ENCODE measurements around the gene MGLL.

MGLL gene

GRCh38 chr3:127788451-127788909 is 33.8 kb downstream of the MGLL start:
- no peak for DNase-seq (ENCODE audit: low read depth)

DNA sequence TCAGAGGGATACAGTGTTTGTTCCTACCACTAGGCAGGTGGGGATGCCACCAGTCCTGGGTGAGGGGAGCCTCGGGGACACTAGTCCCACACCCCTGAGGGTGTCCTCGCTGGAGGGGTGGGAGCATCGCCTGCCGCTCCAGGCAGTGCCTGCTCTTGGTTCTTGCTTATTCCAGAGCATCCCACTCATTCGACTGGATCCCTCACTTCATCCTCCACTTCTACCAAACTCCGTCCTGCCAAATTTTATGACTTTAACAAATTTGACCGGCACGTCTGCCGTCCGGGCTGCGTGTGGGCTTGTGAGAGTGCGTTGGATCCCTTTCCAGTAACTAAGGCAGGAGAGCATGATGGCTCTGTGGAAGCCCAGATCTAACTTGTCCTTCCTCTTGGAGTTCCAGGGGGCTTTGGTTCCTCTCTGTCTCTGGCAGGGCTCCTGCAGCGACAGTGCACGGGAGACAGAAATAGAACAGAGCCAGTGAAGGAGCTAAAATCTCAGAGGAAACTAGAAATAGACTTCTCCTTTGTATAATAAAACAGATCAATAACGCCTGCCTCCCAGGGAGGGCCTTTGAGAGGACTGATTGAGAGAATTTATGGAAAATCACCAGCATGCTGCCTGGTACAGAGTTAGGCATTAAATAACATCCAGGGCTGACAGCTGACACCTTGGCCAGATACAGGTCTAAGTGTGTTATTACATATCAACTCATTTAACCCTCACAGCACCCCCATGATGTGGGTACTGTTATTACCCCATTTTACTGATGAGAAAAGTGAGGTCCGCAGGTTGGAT is 34.5 kb downstream of the MGLL start:
- no peak for DNase-seq (ENCODE audit: low read depth)

- DNase-seq (ENCODE audit: low read depth): no peak
Measured at GRCh38 chr3:127787071-127787490, 35.2 kb downstream of the MGLL start.

GRCh38 chr3:127786353-127787070 is 35.8 kb downstream of the MGLL start:
- DNase-seq (ENCODE audit: low read depth): no peak

DNA sequence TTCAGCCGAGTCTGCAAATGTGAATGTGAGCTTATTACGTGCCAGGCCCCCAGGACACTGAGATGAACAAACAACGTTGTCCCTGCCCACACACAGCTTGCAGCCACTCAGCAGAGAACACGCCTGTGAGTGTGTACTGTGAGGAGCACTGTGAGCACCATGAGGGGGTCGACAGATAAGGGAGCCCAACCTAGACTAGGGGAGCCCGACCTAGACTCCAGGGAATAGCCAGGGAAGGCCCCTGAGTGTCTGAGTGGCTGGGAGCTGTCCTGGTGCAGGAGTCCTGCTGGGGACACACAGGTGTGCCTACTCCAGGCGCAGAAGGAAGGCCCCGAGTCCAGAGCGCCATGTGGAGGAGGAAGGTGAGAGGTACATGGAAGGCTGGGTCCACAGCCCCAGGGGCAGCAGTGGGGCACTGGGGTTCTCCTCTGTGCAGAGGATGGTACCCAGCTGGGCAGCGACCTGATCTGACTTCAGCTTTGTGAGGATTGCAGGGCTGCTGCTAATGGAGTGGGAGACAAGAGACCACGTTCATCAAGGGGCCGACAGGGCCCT is 36.5 kb downstream of the MGLL start:
- no peak for DNase-seq (ENCODE audit: low read depth)

GRCh38 chr3:127784865-127785710 is 37.2 kb downstream of the MGLL start:
- no peak for DNase-seq (ENCODE audit: low read depth)

DNA sequence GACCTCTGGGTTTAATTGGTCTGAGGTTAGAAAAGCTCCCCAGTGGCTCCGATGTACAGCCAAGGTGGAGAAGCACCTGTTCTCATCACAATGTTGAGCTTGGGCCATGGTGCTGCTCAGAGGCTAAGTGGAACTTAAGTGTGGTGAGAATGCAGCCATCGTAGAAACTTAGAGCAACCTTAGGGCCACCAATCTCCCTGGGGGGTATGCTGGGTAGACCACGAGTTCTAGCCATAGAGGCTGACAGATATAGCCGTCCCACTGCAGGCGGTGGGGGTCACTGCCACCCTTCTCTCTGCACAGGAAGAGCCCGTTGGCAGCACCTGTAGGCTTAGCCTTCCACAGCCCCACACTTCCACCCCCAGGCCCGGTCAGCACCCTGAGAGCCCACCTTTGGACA is 38.0 kb downstream of the MGLL start:
- DNase-seq (ENCODE audit: low read depth): no peak

DNA sequence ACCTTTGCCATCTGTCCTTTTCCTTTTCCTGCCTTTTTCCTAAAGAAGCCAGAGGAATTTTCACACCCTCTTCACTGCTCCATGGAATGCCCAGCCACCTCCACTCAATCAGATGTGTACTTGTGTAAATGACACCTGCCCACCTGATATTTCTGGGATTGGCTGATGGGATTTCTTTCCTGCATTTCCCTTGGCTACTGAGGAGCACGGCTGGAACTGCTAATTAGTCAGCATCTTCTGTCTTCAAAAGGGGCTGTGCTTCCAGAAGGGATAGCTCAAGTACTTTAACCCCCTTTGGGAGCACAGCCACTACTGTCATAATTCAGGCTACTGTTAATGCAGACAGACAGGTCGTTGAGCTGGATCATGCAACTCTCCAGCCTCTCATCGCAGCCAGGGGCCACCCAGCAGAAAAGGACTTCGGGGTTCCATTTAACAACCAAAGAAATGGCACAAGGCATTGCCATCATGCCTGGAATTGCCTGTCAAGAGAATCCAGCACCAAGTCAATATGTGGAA is 38.6 kb downstream of the MGLL start:
- DNase-seq (ENCODE audit: low read depth): no peak

DNA sequence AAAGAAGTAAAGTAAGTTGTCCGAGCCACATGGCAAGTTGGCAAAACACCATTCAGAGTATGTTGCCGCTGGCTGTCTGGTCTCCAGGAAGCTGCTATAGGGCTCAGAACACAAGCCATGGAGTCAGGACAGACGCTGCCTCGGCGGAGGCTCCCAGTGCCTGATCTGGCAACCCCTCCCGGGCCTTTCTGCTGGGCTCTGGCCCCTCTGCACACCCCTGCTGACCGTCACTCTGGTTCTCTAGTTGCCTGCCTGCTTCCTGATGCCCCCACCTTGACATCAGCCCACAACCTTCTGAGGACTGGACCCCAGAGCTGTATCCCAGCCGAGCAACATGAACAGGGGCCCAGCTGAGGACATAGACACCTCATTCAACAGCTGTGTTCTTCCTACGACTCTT is 39.1 kb downstream of the MGLL start:
- DNase-seq (ENCODE audit: low read depth): no peak

DNA sequence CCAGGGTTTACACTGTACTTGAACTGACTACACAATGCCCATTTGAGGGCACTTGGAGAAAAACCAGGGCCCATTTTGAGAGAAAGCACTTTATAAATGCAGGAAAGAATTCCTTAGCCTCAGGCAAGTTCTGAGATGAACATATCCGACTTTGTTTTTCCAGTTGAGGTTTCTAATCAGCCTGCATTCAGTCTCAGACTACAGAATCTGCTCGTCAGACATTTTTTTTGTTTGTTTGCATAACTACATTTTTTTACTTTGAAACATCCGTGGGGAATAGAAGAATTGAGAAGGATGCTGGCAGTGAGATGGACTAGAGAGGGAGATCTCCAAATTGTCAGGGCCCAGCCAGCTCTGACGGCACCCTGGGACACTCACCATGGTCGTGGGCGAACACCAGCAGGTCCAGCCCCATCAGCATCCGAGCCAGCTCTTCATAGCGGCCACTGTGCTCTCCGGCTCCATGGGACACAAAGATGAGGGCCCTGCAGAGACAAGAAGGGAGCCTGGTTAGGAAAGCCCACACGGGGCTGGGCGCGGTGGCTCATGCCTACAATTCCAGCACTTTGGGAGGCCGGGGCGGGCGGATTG is 40.8 kb downstream of the MGLL start:
- DNase-seq (ENCODE audit: low read depth): no peak

- no peak for DNase-seq (ENCODE audit: low read depth)
Measured at GRCh38 chr3:127780536-127781400, 41.5 kb downstream of the MGLL start.

- DNase-seq (ENCODE audit: low read depth): no peak
Measured at GRCh38 chr3:127779747-127780146, 42.6 kb downstream of the MGLL start.

DNA sequence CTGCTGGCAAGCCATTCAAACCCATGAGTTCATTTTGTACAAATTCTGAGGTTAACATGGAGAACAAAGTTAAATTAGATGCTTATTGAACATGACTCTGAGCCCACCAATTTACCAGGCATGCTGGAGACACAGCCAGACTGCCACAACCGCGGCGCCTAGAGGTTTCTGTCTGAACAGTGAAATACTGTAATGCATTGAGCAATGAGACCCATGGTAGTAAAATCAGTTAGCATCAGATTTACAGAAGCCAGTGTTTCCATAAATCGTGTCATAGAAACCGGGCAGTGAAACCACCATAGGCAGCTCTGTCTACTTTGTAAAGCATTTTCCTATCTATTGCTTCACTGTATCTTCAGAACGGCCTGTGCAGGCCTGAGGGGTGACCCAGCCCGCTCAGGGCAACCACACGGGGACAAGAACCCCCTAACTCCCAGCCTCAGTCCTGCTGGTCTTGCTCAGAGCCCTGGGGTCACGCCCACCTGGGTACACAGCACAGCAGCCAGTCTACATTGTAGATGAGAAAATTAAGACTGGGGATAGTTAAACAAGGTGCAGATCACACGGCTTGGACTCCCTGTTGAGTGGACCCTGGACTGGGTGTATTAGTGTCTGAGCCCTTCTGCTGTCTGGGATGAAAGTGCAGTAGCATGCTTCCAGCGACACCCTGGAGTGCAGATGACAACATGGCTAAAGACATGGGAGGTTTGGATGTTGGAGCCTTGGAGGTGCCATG is 44.2 kb downstream of the MGLL start:
- DNase-seq (ENCODE audit: low read depth): no peak

- no peak for DNase-seq (ENCODE audit: low read depth)
Measured at GRCh38 chr3:127777332-127777731, 45.0 kb downstream of the MGLL start.

DNA sequence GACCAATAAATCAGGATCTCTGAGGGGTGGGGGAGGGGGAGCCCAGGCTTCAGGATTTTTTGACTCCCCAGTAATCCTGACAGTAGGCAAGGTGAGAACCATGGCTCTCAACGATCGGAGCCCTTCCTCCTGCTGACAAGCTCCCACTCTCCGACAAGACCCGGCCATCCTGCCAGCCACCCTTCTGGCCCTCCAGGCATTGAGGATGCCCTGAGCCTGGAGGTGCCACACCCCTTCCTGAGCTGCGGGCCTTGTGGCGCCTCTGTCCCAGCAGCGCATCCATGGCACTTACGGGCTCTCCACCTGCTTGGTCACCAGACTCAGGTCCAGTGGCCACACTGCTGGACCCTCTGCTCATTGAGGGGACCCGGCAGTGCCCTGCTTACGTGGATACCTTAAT is 46.0 kb downstream of the MGLL start:
- DNase-seq (ENCODE audit: low read depth): no peak

GRCh38 chr3:127775398-127776109 is 46.8 kb downstream of the MGLL start:
- no peak for DNase-seq (ENCODE audit: low read depth)

DNA sequence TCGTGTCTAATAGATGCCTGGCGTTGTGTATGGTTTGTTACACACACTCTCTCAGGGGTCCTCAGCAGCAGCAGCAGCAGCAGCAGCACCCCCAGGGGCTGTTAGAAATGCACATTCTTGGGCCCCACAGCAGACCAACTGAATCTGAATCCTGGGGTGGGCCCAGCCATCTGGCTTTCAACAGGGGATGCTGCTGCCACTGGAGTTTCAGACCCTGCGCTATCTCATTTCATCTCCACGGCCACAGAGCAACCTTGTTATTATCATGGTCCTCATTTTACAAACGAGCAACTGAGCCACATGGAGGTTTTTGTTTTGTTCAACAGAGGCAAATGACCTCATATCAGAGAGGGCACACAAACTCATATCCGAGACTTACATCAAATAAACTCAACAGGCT is 47.7 kb downstream of the MGLL start:
- no peak for DNase-seq (ENCODE audit: low read depth)

DNA sequence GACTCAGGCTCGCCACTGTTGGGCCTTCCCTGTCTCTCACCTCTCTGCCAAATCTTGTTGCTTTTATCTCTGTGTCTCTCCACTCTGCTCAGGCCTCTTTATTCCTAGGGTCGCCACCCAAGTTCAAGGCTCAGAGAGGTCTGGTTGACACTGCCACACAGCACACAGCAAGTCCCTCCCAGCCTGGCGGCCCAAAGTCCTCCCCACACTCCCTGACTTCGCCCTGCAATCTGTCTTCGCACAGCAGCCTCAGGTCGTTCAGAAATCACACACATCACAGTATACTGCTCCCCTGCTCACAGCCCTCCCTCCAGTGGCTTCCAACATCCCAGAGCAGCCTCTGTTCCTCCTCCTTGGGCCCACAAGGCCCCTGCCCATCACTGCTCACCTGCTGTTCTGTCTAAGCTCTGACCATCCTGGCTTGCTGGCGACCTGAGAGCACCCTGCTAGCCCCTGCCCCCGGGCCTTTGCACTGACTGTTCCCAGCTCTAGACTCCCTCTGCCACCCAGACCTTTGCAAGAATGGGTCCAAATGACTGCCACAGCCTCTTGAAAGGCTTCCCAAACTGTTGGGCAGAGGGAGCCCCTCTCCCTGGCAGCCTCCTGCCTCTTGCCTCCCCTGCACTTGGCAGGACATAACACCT is 48.4 kb downstream of the MGLL start:
- no peak for DNase-seq (ENCODE audit: low read depth)

All from HS-5 (cell line).